Measurements from ENCODE around the gene FBF1. TPM values are rescaled to one million over a fixed set of nuclear protein-coding genes. Genes with fewer than 3 reads are reported as not detected.

Gene FBF1
- polyA plus RNA-seq, 1 donor (not counting 4 experiments of a cell fraction or from before 2014, with no cell fraction given): 4.3 TPM

GRCh38 chr17:75904749-75905521, 35.9 kb downstream of the FBF1 start, which contains the start of gene MRPL38:
Gene MRPL38, minus strand, starts transcription at chr17:75904884. Its CDS starts 9 bp downstream, at chr17:75904875.
- dilution Hi-C loops (cut with MboI; ENCODE audit: extremely low pct_ligation_motif_present, low sequenced_read_pairs): no loop called here
- H3K9me1 ChIP-seq (ENCODE audit: control insufficient read depth, extremely low read depth, insufficient read depth, low read length): no peaks in the 10 kb centered on the region
- H2AFZ ChIP-seq (ENCODE audit: control insufficient read depth, low read length): peak within 1 kb of the TSS; percentile 77
- H3K4me1 ChIP-seq (ENCODE audit: control insufficient read depth, extremely low read depth, insufficient read depth, low read length): peaks cover 20% of the 10 kb centered on the region
- peaks cover 6 to 11% of the 10 kb centered on the region in 2 experiments for H3K36me3 ChIP-seq (ENCODE audit: control insufficient read depth in 2 of 2, extremely low read depth in 1 of 2, insufficient read depth in 2 of 2, low read length in 2 of 2)
- DNase-seq (ENCODE audit: low read depth, low spot score) (no peak), FAIRE-seq (no peak)
- H3K27me3 ChIP-seq (ENCODE audit: control insufficient read depth, extremely low read depth, insufficient read depth, low read length): no peaks in the 10 kb centered on the region
- peak within 1 kb of the TSS; percentile 58 for H3K27ac ChIP-seq (ENCODE audit: control insufficient read depth, insufficient read depth, low read length)
- TF ChIP-seq EZH2 (IDR thresholded peaks at IDR 0.05; ENCODE audit: low read length) (no peak), CTCF (optimal IDR thresholded peaks at IDR 0.05 in 1 of 3, IDR thresholded peaks at IDR 0.05 in 1 of 3, conservative IDR thresholded peaks at IDR 0.05 in 1 of 3; ENCODE audit: extremely low read depth in 1 of 3, insufficient read depth in 2 of 3, low read length in 3 of 3) (peak; percentile 72 to 94 (median 93))
- no peaks in the 10 kb centered on the region for H3K9me3 ChIP-seq (ENCODE audit: control insufficient read depth, low read depth, low read length)
- H3K4me2 ChIP-seq (ENCODE audit: control insufficient read depth, extremely low read depth, insufficient read depth, low read depth, low read length): peak within 1 kb of the TSS; percentile 96
- H4K20me1 ChIP-seq (ENCODE audit: control insufficient read depth, extremely low read depth, insufficient read depth, low read length): no peaks in the 10 kb centered on the region
- H3K79me2 ChIP-seq (ENCODE audit: control insufficient read depth, insufficient read depth, low read length): peaks cover 8% of the 10 kb centered on the region
- peak within 1 kb of the TSS; percentile 82 to 85 (median 82) for H3K4me3 ChIP-seq (ENCODE audit: control insufficient read depth in 2 of 3, extremely low read depth in 1 of 3, insufficient read depth in 2 of 3, low read depth in 1 of 3, low read length in 3 of 3)
- H3K9ac ChIP-seq (ENCODE audit: control insufficient read depth, extremely low read depth, insufficient read depth, low read length): peak within 1 kb of the TSS; percentile 81

- Histone ChIP-seq H3K9me1 (ENCODE audit: control insufficient read depth, extremely low read depth, insufficient read depth, low read length) (no peaks in the 10 kb centered on the region), H3K4me1 (ENCODE audit: control insufficient read depth, extremely low read depth, insufficient read depth, low read length) (peaks cover 10% of the 10 kb centered on the region), H3K36me3 (ENCODE audit: control insufficient read depth in 2 of 2, extremely low read depth in 1 of 2, insufficient read depth in 2 of 2, low read length in 2 of 2) (peaks cover 16 to 28% of the 10 kb centered on the region in 2 experiments), H4K20me1 (ENCODE audit: control insufficient read depth, extremely low read depth, insufficient read depth, low read length) (no peaks in the 10 kb centered on the region), H2AFZ (ENCODE audit: control insufficient read depth, low read length) (no peak overlapping the region), H3K79me2 (ENCODE audit: control insufficient read depth, insufficient read depth, low read length) (peaks cover 8% of the 10 kb centered on the region), H3K27me3 (ENCODE audit: control insufficient read depth, extremely low read depth, insufficient read depth, low read length) (no peaks in the 10 kb centered on the region), H3K4me3 (ENCODE audit: control insufficient read depth in 2 of 3, extremely low read depth in 1 of 3, insufficient read depth in 2 of 3, low read depth in 1 of 3, low read length in 3 of 3) (no peak overlapping the region), H3K27ac (ENCODE audit: control insufficient read depth, insufficient read depth, low read length) (no peak overlapping the region), H3K4me2 (ENCODE audit: control insufficient read depth, extremely low read depth, insufficient read depth, low read depth, low read length) (no peak overlapping the region), H3K9ac (ENCODE audit: control insufficient read depth, extremely low read depth, insufficient read depth, low read length) (no peak overlapping the region), H3K9me3 (ENCODE audit: control insufficient read depth, low read depth, low read length) (no peaks in the 10 kb centered on the region)
- FAIRE-seq: no peak
- no peak for TF ChIP-seq EZH2 (IDR thresholded peaks at IDR 0.05; ENCODE audit: low read length)
- TF ChIP-seq CTCF (optimal IDR thresholded peaks at IDR 0.05 in 1 of 3, IDR thresholded peaks at IDR 0.05 in 1 of 3, conservative IDR thresholded peaks at IDR 0.05 in 1 of 3; ENCODE audit: extremely low read depth in 1 of 3, insufficient read depth in 2 of 3, low read length in 3 of 3): no peak
- dilution Hi-C loops (cut with MboI; ENCODE audit: extremely low pct_ligation_motif_present, low sequenced_read_pairs): no loop called here
- no peak for DNase-seq (ENCODE audit: low read depth, low spot score)
Observed at GRCh38 chr17:75902406-75902805, 38.4 kb downstream of the FBF1 start.

All from keratinocyte (primary cell).